HL-60 (cell line): ENCODE results near the gene SASH1.
A peak's percentile ranks its signal among the peaks of the same experiment; 100 is the strongest.

Experiments
- DNase-seq, 2 experiments: peaks; one replicate each; pipeline ENCODE4 v3.0.0-alpha.2; 2010 to 2020; ENCODE audit warnings: low read depth in 1 of 2, low spot score in 1 of 2
- H3K27ac ChIP-seq: fragments of 250-450 bp; sonication (Bioruptor Pico); replicated peaks from 2 replicates; pipeline ENCODE4 v1.5.1; 2020; ENCODE audit warnings: mild to moderate bottlenecking, moderate library complexity
- H3K27me3 ChIP-seq: fragments of 250-450 bp; sonication (Bioruptor Pico); 2 replicates; pipeline ENCODE4 v1.5.1; 2021; ENCODE audit warnings: mild to moderate bottlenecking, moderate library complexity; ENCODE audit not compliant: insufficient read depth, poor library complexity, severe bottlenecking
- H3K4me3 ChIP-seq: replicated peaks from 2 replicates; pipeline ENCODE4 v1.5.1; 2011; ENCODE audit warnings: mild to moderate bottlenecking, control low read depth, low read length; ENCODE audit not compliant: insufficient read depth
- GABPA ChIP-seq: IDR thresholded peaks from 2 replicates; pipeline ENCODE4 v1.6.1; 2012; ENCODE audit warnings: low read depth
- POLR2AphosphoS5 ChIP-seq: IDR thresholded peaks from 2 replicates; pipeline ENCODE4 v1.6.1; 2012; ENCODE audit warnings: low read depth
- SPI1 ChIP-seq: IDR thresholded peaks from 2 replicates; pipeline ENCODE4 v1.6.1; 2012; ENCODE audit warnings: low read depth, mild to moderate bottlenecking, borderline replicate concordance
- TF ChIP-seq, protein P1 (sequence below): IDR thresholded peaks from 2 replicates; pipeline ENCODE4 v1.6.1; 2012; ENCODE audit warnings: low read depth; ENCODE audit not compliant: insufficient replicate concordance
- TF ChIP-seq, protein P2 (sequence below): IDR thresholded peaks from one replicate; pipeline ENCODE4 v1.5.1; 2011; ENCODE audit warnings: low read length, control low read depth, inconsistent platforms; ENCODE audit not compliant: insufficient read depth

The SASH1 gene

DNA sequence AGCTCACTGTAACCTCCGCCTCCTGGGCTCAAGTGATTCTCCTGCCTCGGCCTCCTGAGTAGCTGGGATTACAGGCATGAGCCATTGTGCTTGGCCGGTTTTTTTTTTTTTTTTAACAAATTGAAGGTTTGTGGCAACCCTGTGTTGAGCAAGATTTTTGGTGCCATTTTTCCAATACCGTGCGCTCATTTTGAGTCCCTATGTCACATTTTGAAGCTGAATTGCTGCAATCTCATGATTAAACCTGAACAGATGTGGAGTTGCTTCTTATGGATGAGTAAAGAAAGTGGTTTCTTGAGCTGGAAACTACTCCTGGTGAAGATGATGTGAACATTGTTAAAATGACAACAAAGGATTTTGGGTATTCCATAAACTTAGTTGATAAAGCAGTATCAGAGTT lies 16.6 kb downstream of the SASH1 start:
- no peaks in the 10 kb centered on the region for H3K27me3 ChIP-seq
- H3K4me3 ChIP-seq = no peak overlapping the region
- TF ChIP-seq GABPA = no peak
- TF ChIP-seq SPI1 = no peak
- TF ChIP-seq, protein P1, sequence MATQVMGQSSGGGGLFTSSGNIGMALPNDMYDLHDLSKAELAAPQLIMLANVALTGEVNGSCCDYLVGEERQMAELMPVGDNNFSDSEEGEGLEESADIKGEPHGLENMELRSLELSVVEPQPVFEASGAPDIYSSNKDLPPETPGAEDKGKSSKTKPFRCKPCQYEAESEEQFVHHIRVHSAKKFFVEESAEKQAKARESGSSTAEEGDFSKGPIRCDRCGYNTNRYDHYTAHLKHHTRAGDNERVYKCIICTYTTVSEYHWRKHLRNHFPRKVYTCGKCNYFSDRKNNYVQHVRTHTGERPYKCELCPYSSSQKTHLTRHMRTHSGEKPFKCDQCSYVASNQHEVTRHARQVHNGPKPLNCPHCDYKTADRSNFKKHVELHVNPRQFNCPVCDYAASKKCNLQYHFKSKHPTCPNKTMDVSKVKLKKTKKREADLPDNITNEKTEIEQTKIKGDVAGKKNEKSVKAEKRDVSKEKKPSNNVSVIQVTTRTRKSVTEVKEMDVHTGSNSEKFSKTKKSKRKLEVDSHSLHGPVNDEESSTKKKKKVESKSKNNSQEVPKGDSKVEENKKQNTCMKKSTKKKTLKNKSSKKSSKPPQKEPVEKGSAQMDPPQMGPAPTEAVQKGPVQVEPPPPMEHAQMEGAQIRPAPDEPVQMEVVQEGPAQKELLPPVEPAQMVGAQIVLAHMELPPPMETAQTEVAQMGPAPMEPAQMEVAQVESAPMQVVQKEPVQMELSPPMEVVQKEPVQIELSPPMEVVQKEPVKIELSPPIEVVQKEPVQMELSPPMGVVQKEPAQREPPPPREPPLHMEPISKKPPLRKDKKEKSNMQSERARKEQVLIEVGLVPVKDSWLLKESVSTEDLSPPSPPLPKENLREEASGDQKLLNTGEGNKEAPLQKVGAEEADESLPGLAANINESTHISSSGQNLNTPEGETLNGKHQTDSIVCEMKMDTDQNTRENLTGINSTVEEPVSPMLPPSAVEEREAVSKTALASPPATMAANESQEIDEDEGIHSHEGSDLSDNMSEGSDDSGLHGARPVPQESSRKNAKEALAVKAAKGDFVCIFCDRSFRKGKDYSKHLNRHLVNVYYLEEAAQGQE = no peak
- TF ChIP-seq, protein P2, sequence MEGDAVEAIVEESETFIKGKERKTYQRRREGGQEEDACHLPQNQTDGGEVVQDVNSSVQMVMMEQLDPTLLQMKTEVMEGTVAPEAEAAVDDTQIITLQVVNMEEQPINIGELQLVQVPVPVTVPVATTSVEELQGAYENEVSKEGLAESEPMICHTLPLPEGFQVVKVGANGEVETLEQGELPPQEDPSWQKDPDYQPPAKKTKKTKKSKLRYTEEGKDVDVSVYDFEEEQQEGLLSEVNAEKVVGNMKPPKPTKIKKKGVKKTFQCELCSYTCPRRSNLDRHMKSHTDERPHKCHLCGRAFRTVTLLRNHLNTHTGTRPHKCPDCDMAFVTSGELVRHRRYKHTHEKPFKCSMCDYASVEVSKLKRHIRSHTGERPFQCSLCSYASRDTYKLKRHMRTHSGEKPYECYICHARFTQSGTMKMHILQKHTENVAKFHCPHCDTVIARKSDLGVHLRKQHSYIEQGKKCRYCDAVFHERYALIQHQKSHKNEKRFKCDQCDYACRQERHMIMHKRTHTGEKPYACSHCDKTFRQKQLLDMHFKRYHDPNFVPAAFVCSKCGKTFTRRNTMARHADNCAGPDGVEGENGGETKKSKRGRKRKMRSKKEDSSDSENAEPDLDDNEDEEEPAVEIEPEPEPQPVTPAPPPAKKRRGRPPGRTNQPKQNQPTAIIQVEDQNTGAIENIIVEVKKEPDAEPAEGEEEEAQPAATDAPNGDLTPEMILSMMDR = no peak
- no peak for TF ChIP-seq POLR2AphosphoS5
- no peak overlapping the region for H3K27ac ChIP-seq
- peak in 1 of 2 experiments; percentile 58 for DNase-seq

DNA sequence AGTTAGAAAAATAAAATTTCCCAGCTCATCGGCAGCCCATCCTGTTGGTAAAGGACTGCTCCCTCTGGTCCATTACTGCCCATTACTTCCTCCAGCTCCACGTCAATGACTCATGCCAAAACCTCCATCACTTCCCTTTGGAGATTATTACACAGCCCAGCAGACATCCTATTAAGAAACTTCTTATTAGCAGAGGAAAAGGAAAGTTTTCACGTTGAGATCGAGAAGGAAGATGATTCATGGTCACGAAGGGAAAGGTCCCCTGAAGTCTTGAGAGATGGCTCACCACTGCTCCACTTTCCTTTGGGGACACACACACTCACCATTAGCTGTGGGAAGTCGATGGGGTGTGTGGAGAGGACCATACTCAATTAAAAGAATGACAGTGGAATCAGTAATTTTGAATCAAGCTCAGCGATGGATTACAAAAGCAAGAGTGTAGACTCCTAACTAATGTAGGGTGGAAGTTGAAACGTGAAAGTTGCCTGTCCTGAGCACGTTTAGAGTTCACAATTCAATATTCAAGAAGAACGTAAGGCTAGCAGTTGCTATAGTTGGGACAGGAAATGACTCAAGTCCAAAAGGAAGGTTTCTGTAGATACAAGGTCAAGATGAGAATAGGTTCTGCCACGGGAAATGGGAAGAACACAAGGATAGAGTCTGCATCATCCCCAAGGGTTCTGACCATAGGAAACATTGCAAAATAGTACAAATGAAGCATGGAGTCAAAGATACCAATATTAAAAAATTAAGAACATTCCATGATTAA lies 21.6 kb downstream of the SASH1 start:
- TF ChIP-seq, protein P1 = no peak
- TF ChIP-seq GABPA = no peak
- TF ChIP-seq, protein P2 = no peak
- TF ChIP-seq POLR2AphosphoS5 = no peak
- no peak for TF ChIP-seq SPI1
- H3K27me3 ChIP-seq = no peaks in the 10 kb centered on the region
- H3K27ac ChIP-seq = no peak overlapping the region
- DNase-seq = peak in 1 of 2 experiments; percentile 82
- peak overlapping the region; percentile 10; the same call in 1 of the 2 replicates for H3K4me3 ChIP-seq

DNA sequence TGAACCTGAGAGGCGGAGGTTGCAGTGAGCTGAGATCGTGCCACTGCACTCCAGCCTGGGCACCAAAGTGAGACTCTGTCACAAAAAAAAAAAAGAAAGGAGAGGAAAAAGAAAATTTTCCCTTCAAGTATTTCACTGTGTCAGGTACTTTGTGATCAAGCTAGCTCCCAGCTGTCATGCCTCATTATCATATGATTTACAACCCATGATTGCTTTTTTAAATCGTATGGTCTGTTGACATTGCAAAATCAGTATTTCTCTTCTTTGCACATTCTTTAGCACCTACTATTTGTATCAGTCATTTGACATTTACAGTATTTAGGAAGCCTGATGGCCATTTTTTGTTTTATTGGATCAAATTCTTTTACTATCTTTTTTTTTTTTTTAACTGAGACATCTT lies 22.4 kb downstream of the SASH1 start:
- H3K27me3 ChIP-seq = no peaks in the 10 kb centered on the region
- H3K4me3 ChIP-seq = no peak overlapping the region
- DNase-seq = no peak
- TF ChIP-seq, protein P1 = no peak
- TF ChIP-seq SPI1 = no peak
- TF ChIP-seq GABPA = no peak
- TF ChIP-seq POLR2AphosphoS5 = no peak
- TF ChIP-seq, protein P2 = no peak
- H3K27ac ChIP-seq = no peak overlapping the region
